ENCODE measurements around the gene FANK1.

DNA sequence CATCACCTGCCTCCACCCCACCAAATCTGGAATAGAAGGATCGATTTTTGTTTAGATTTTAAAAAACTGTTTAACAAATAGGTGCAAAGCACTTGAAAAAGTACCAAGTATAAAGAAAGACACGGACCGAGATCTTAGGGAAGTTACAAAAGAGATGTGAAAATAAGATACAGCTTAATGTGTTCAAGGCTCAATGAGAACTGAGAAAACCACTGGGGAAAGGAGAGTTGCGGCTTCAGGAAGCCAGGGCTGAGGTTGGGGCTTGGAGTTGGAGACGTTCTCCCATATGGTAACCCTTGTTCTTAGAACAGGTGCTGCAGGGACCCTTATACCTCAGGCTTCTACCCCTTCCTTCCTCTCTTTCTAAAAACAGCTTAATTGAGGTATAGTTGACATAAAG, 140.2 kb downstream of the FANK1 start:
- TF ChIP-seq CTCF (conservative IDR thresholded peaks at IDR 0.05; ENCODE audit: low read length): no peak
- TF ChIP-seq EZH2phosphoT487 (IDR thresholded peaks at IDR 0.05; ENCODE audit: borderline replicate concordance, low read depth, low read length): no peak
